HCT116 (cell line): ENCODE data around the gene ASB14. TPM values are rescaled to one million over a fixed set of nuclear protein-coding genes. Genes with fewer than 3 reads are reported as not detected.

ENCODE experiments used
- ATAC-seq: fragments of 200-7000 bp; cut with Tn5 transposase; 2 replicates; pipeline ENCODE4 v1.9.1; 2020; ENCODE audit warnings: mild to moderate bottlenecking, moderate library complexity
- BruUV-seq: library from RNA; stranded (reverse); fragments of 400-500 nt; replicated peaks from 2 replicates; lab custom pipeline; 2021; lab: Mats Ljungman, UMichigan
- CTCF ChIA-PET: fragments of 300-600 bp; sonication (Branson Sonifier 250); formaldehyde crosslinking; loops from one replicate; lab custom pipeline; 2021; ENCODE audit warnings: antibody characterized with exemption; lab: Charles Lee
- POLR2A ChIA-PET: fragments of 300-600, 350-600 bp; sonication (Branson Sonifier 250); formaldehyde crosslinking; loops from one replicate; lab custom pipeline; 2021; ENCODE audit warnings: antibody characterized with exemption; lab: Charles Lee
- RAD21 ChIA-PET, 2 experiments: fragments of 300-600 bp; sonication (Branson Sonifier 250); formaldehyde crosslinking; loops; one replicate each; lab custom pipeline; 2023; ENCODE audit warnings: low total read pairs in 2 of 2; ENCODE audit not compliant: uncharacterized antibody in 2 of 2, unreplicated experiment in 2 of 2, low non-redundant PET in 1 of 2; lab: Charles Lee
- DNase-seq: peaks from one replicate; pipeline ENCODE4 v3.0.0-alpha.2; 2010; ENCODE audit warnings: low read depth, low spot score
- H2AFZ ChIP-seq: fragments of 200-600 bp; shearing (Covaris generic), sonication (generic); 2 replicates; pipeline ENCODE4 v1.6.1; 2017; ENCODE audit warnings: low read depth, mixed run types, mixed read lengths, antibody characterized with exemption, low read length; ENCODE audit not compliant: poor library complexity, severe bottlenecking
- H3K27ac ChIP-seq: 2 replicates; pipeline ENCODE4 v1.5.1; 2012; ENCODE audit warnings: low read depth, low read length
- H3K27me3 ChIP-seq: fragments of 200-600 bp; sonication (generic); 2 replicates; pipeline ENCODE4 v1.6.1; 2016; ENCODE audit warnings: mixed run types, low read length, mixed read lengths; ENCODE audit not compliant: insufficient read depth
- H3K36me3 ChIP-seq, 2 experiments: fragments of 200-500 bp in 1 of 2; fragments of 200-600 bp in 1 of 2; sonication (Bioruptor generic) in 1 of 2; sonication (generic) in 1 of 2; 2 replicates each; pipeline versions ENCODE4 v1.5.1 to v1.6.1; 2014 to 2016; ENCODE audit warnings: low read length in 2 of 2, inconsistent platforms in 1 of 2, mixed read lengths in 1 of 2, mixed run types in 1 of 2; ENCODE audit not compliant: insufficient read depth in 2 of 2, control insufficient read depth in 1 of 2
- H3K4me1 ChIP-seq, 2 experiments: fragments of 200-600 bp in 1 of 2; sonication (generic) in 1 of 2; 2 replicates each; pipeline versions ENCODE4 v1.5.1 to v1.6.1; 2012 to 2017; ENCODE audit warnings: low read length in 2 of 2, inconsistent platforms in 1 of 2, mild to moderate bottlenecking in 1 of 2, mixed read lengths in 1 of 2, mixed run types in 1 of 2, moderate library complexity in 1 of 2; ENCODE audit not compliant: insufficient read depth in 2 of 2, control insufficient read depth in 1 of 2
- H3K4me2 ChIP-seq: fragments of 200-600 bp; sonication (generic); 2 replicates; pipeline ENCODE4 v1.6.1; 2017; ENCODE audit warnings: mixed run types, low read length, mixed read lengths
- H3K4me3 ChIP-seq, 2 experiments: fragments of 200-600 bp in 1 of 2; sonication (generic) in 1 of 2; replicated peaks in 1 of 2; 2 replicates each; pipeline ENCODE4 v1.5.1; 2011 to 2016; ENCODE audit warnings: low read length in 2 of 2, control low read depth in 1 of 2, low read depth in 1 of 2, mild to moderate bottlenecking in 1 of 2, mixed read lengths in 1 of 2, mixed run types in 1 of 2
- H3K79me2 ChIP-seq: fragments of 200-600 bp; sonication (generic); 2 replicates; pipeline ENCODE4 v1.6.1; 2017; ENCODE audit warnings: mild to moderate bottlenecking, mixed run types, low read length, moderate library complexity, mixed read lengths; ENCODE audit not compliant: insufficient read depth
- H3K9ac ChIP-seq: fragments of 200-600 bp; sonication (generic); 2 replicates; pipeline ENCODE4 v1.6.1; 2016; ENCODE audit warnings: low read length, mixed read lengths
- H3K9me2 ChIP-seq: fragments of 200-600 bp; sonication (generic), shearing (Covaris generic); 2 replicates; pipeline ENCODE4 v1.6.1; 2017; ENCODE audit warnings: mixed run types, mild to moderate bottlenecking, moderate library complexity; ENCODE audit not compliant: insufficient read depth
- H3K9me3 ChIP-seq, 2 experiments: fragments of 200-500 bp in 1 of 2; fragments of 200-600 bp in 1 of 2; sonication (Bioruptor generic) in 1 of 2; sonication (generic) in 1 of 2; 2 replicates each; pipeline ENCODE4 v1.6.1; 2014 to 2017; ENCODE audit warnings: low read length in 2 of 2, mixed read lengths in 2 of 2, inconsistent platforms in 1 of 2, low read depth in 1 of 2, mild to moderate bottlenecking in 1 of 2, mixed run types in 1 of 2, moderate library complexity in 1 of 2; ENCODE audit not compliant: control insufficient read depth in 1 of 2, insufficient read depth in 1 of 2
- H4K20me1 ChIP-seq: fragments of 200-600 bp; sonication (generic), shearing (Covaris generic); 2 replicates; pipeline ENCODE4 v1.6.1; 2017; ENCODE audit warnings: mixed run types, mild to moderate bottlenecking, moderate library complexity; ENCODE audit not compliant: insufficient read depth
- CBX3 ChIP-seq: IDR thresholded peaks from 2 replicates; pipeline ENCODE4 v1.6.1; 2012; ENCODE audit warnings: low read depth
- CEBPB ChIP-seq: IDR thresholded peaks from 2 replicates; pipeline ENCODE4 v1.6.1; 2012; ENCODE audit warnings: low read depth
- EGR1 ChIP-seq: IDR thresholded peaks from 2 replicates; pipeline ENCODE4 v1.6.1; 2012; ENCODE audit warnings: low read depth
- ELF1 ChIP-seq: IDR thresholded peaks from 2 replicates; pipeline ENCODE4 v1.6.1; 2012; ENCODE audit warnings: low read depth, borderline replicate concordance
- EZH2 ChIP-seq: fragments of 200-600 bp; sonication (generic); IDR thresholded peaks from 2 replicates; pipeline ENCODE4 v1.6.1; 2017; ENCODE audit warnings: antibody characterized with exemption, mixed run types
- EZH2phosphoT487 ChIP-seq: fragments of 200-600 bp; IDR thresholded peaks from 2 replicates; pipeline ENCODE4 v1.6.1; 2018; ENCODE audit warnings: antibody characterized with exemption, borderline replicate concordance
- JUND ChIP-seq: IDR thresholded peaks from 2 replicates; pipeline ENCODE4 v1.6.1; 2012
- POLR2A ChIP-seq: IDR thresholded peaks from 2 replicates; pipeline ENCODE4 v1.7.0; 2011; ENCODE audit warnings: borderline replicate concordance; ENCODE audit not compliant: insufficient read depth, insufficient read length; ENCODE audit errors: extremely low read depth
- POLR2AphosphoS5 ChIP-seq: IDR thresholded peaks from 2 replicates; pipeline ENCODE4 v1.6.1; 2011; ENCODE audit warnings: mild to moderate bottlenecking, low read depth, low read length, moderate library complexity
- SP1 ChIP-seq: IDR thresholded peaks from 2 replicates; pipeline ENCODE4 v1.6.1; 2012; ENCODE audit warnings: low read depth
- SRF ChIP-seq: IDR thresholded peaks from 2 replicates; pipeline ENCODE4 v1.6.1; 2012; ENCODE audit warnings: low read depth
- TCF7L2 ChIP-seq: IDR thresholded peaks from 2 replicates; pipeline ENCODE4 v1.7.0; 2011; ENCODE audit warnings: borderline replicate concordance, inconsistent platforms; ENCODE audit not compliant: insufficient read depth, insufficient read length; ENCODE audit errors: extremely low read depth
- YY1 ChIP-seq: IDR thresholded peaks from 2 replicates; pipeline ENCODE4 v1.6.1; 2011; ENCODE audit warnings: low read length, low read depth, moderate library complexity, mild to moderate bottlenecking; ENCODE audit not compliant: insufficient replicate concordance; ENCODE audit errors: extremely low read depth
- ZFX ChIP-seq: fragments of 450-650 bp; IDR thresholded peaks from 2 replicates; pipeline ENCODE4 v1.6.1; 2017
- ZNF274 ChIP-seq: fragments of 200-500 bp; sonication (Bioruptor generic); IDR thresholded peaks from 2 replicates; pipeline ENCODE4 v1.6.1; 2014; ENCODE audit warnings: mild to moderate bottlenecking, low read depth, low read length, inconsistent platforms
- intact Hi-C: fragments of 100-400 bp; cut with micrococcal nuclease; formaldehyde crosslinking; loops from 2 replicates; pipeline ENCODE4 v1.10.0; 2022
- total RNA-seq: library from RNA; stranded (reverse); gene quantifications from one replicate; pipeline ENCODE4 v1.2.1, GENCODE V29; 2021; ENCODE audit not compliant: unreplicated experiment
- TF ChIP-seq, protein P1 (sequence below), 3 experiments: fragments of 200-600 bp in 1 of 3; sonication (generic) in 1 of 3; IDR thresholded peaks in 2 of 3; conservative IDR thresholded peaks in 1 of 3; 2 replicates each; pipeline ENCODE4 v1.5.1; 2012 to 2017; ENCODE audit warnings: low read depth in 2 of 3, low read length in 2 of 3, antibody characterized with exemption in 1 of 3, borderline replicate concordance in 1 of 3, control low read depth in 1 of 3, mild to moderate bottlenecking in 1 of 3, mixed read lengths in 1 of 3, mixed run types in 1 of 3, moderate library complexity in 1 of 3; ENCODE audit not compliant: insufficient read depth in 1 of 3
- TF ChIP-seq, protein P2 (sequence below): IDR thresholded peaks from 2 replicates; pipeline ENCODE4 v1.6.1; 2012
- TF ChIP-seq, protein P3 (sequence below): IDR thresholded peaks from 2 replicates; pipeline ENCODE4 v1.6.1; 2012; ENCODE audit warnings: low read depth

ASB14 gene
- total RNA-seq, 1 experiment from 2014 or later = not detected

DNA sequence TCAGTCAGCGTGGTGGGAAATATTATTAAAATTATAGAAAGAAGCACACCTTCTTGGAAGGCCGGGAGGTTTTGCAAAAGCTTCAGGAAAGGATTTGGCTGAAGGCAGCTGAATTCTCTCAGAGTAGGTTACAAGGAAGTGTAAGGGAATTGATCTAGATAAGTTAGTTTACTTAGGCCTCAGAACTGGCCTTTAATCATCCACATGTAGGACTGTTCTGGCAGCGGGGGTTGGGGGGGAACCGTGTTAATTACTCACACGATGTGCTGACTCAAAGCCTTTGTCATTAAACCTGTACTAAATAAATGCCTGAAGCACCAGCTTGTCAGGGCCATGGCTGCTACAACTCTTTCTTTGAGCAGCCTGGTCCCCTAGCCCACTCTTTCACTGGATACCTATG is 12.8 kb downstream of the ASB14 start:
- no peak overlapping the region for H3K27ac ChIP-seq
- CTCF ChIA-PET = no interaction called here

More for the DNA sequence above, 12.8 kb downstream of the ASB14 start:
- peaks cover 0 to 7% of the 10 kb centered on the region in 2 experiments; a peak in 1 of 4 replicates for H3K4me1 ChIP-seq
- H3K9ac ChIP-seq = no peak overlapping the region
- no peak overlapping the region for H3K4me2 ChIP-seq
- H2AFZ ChIP-seq = no peak overlapping the region
- no TSS peak for BruUV-seq
- H3K27me3 ChIP-seq = no peaks in the 10 kb centered on the region
- no peaks in the 10 kb centered on the region for H3K79me2 ChIP-seq
- no peak for ATAC-seq
- H4K20me1 ChIP-seq = no peaks in the 10 kb centered on the region
- TF ChIP-seq TCF7L2 (no peak), EZH2 (no peak), EZH2phosphoT487 (no peak), ZNF274 (no peak), SRF (no peak), ELF1 (no peak), JUND (no peak), POLR2AphosphoS5 (no peak), SP1 (no peak), ZFX (no peak), CBX3 (no peak), EGR1 (no peak), CEBPB (no peak), POLR2A (no peak), YY1 (no peak)
- TF ChIP-seq, protein P1, sequence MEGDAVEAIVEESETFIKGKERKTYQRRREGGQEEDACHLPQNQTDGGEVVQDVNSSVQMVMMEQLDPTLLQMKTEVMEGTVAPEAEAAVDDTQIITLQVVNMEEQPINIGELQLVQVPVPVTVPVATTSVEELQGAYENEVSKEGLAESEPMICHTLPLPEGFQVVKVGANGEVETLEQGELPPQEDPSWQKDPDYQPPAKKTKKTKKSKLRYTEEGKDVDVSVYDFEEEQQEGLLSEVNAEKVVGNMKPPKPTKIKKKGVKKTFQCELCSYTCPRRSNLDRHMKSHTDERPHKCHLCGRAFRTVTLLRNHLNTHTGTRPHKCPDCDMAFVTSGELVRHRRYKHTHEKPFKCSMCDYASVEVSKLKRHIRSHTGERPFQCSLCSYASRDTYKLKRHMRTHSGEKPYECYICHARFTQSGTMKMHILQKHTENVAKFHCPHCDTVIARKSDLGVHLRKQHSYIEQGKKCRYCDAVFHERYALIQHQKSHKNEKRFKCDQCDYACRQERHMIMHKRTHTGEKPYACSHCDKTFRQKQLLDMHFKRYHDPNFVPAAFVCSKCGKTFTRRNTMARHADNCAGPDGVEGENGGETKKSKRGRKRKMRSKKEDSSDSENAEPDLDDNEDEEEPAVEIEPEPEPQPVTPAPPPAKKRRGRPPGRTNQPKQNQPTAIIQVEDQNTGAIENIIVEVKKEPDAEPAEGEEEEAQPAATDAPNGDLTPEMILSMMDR (IDR thresholded peaks at IDR 0.05 in 2 of 3, conservative IDR thresholded peaks at IDR 0.05 in 1 of 3; ENCODE audit: borderline replicate concordance in 1 of 3, insufficient read depth in 1 of 3, low read depth in 2 of 3, low read length in 2 of 3) = no peak
- TF ChIP-seq, protein P2, sequence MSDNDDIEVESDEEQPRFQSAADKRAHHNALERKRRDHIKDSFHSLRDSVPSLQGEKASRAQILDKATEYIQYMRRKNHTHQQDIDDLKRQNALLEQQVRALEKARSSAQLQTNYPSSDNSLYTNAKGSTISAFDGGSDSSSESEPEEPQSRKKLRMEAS = no peak
- TF ChIP-seq, protein P3, sequence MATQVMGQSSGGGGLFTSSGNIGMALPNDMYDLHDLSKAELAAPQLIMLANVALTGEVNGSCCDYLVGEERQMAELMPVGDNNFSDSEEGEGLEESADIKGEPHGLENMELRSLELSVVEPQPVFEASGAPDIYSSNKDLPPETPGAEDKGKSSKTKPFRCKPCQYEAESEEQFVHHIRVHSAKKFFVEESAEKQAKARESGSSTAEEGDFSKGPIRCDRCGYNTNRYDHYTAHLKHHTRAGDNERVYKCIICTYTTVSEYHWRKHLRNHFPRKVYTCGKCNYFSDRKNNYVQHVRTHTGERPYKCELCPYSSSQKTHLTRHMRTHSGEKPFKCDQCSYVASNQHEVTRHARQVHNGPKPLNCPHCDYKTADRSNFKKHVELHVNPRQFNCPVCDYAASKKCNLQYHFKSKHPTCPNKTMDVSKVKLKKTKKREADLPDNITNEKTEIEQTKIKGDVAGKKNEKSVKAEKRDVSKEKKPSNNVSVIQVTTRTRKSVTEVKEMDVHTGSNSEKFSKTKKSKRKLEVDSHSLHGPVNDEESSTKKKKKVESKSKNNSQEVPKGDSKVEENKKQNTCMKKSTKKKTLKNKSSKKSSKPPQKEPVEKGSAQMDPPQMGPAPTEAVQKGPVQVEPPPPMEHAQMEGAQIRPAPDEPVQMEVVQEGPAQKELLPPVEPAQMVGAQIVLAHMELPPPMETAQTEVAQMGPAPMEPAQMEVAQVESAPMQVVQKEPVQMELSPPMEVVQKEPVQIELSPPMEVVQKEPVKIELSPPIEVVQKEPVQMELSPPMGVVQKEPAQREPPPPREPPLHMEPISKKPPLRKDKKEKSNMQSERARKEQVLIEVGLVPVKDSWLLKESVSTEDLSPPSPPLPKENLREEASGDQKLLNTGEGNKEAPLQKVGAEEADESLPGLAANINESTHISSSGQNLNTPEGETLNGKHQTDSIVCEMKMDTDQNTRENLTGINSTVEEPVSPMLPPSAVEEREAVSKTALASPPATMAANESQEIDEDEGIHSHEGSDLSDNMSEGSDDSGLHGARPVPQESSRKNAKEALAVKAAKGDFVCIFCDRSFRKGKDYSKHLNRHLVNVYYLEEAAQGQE = no peak
- DNase-seq = no peak
- no peaks in the 10 kb centered on the region for H3K9me3 ChIP-seq
- POLR2A ChIA-PET = interaction anchor here (0.9 kb wide), 1 partner anchor 15 kb away, joined by 3 read pairs; no protein-coding TSS in a partner anchor
- no peaks in the 10 kb centered on the region for H3K9me2 ChIP-seq
- peaks cover 0 to 3% of the 10 kb centered on the region in 2 experiments; a peak in 1 of 4 replicates for H3K36me3 ChIP-seq
- no peak overlapping the region for H3K4me3 ChIP-seq
- intact Hi-C loops = no loop called here
- RAD21 ChIA-PET = no interaction called here
